ENCODE results near the gene INTS14. TPM values are rescaled to one million over a fixed set of nuclear protein-coding genes. Genes with fewer than 3 reads are reported as not detected.
"Not testable (repeated sequence)": the region's sequence is repeated elsewhere in the genome, so short reads cannot be mapped to it uniquely, and the experiment has no call there.

The INTS14 gene
- total RNA-seq, 1 experiment from 2014 or later, result 41.2 TPM

- intact Hi-C loops (cut with micrococcal nuclease; ENCODE audit: unreplicated experiment), result no loop called here
- in situ Hi-C loops (cut with HindIII; ENCODE audit: low pct_unique_long_range_greater_than_20kb, low sequenced_read_pairs), result no loop called here
- ATAC-seq, result no peak
- BruUV-seq (replicated peaks), result no TSS peak
- no peak overlapping the region for H3K4me3 ChIP-seq (ENCODE audit: low read depth in 2 of 2, low read length in 2 of 2)
- H3K4me1 ChIP-seq (ENCODE audit: control insufficient read depth, insufficient read depth, low read length), result no peaks in the 10 kb centered on the region; the same call in 1 of the 2 replicates
- H3K27ac ChIP-seq (ENCODE audit: low read length), result no peak overlapping the region
- H3K27me3 ChIP-seq (ENCODE audit: control insufficient read depth, insufficient read depth, low read length), result no peaks in the 10 kb centered on the region
- H3K36me3 ChIP-seq (ENCODE audit: control insufficient read depth, insufficient read depth, low read length), result peaks cover 13% of the 10 kb centered on the region
- DNase-seq (ENCODE audit: low read depth, low spot score), result no peak
- TF ChIP-seq TCF7L2 (IDR thresholded peaks at IDR 0.05; ENCODE audit: low read depth, low read length) (no peak), CTCF (IDR thresholded peaks at IDR 0.05) (no peak), POLR2AphosphoS5 (IDR thresholded peaks at IDR 0.05; ENCODE audit: low read depth, low read length) (no peak), SIN3A (IDR thresholded peaks at IDR 0.05; ENCODE audit: borderline replicate concordance, insufficient read depth, low read depth, low read length) (no peak), REST (IDR thresholded peaks at IDR 0.05; ENCODE audit: insufficient read depth in 1 of 2, low read depth in 2 of 2, low read length in 1 of 2) (no peak)
- CTCF ChIA-PET, result no interaction called here
- POLR2A ChIA-PET, result interaction anchor here (0.6 kb wide), 1 partner anchor 18 kb away, joined by 3 read pairs; no protein-coding TSS in a partner anchor
- no peaks in the 10 kb centered on the region for H3K9me3 ChIP-seq (ENCODE audit: control insufficient read depth, insufficient read depth, low read depth, low read length)
Measured at GRCh38 chr15:65556622-65557021, 54.3 kb downstream of the INTS14 start.

GRCh38 chr15:65553691-65554090, 57.2 kb downstream of the INTS14 start:
- TF ChIP-seq POLR2AphosphoS5 (IDR thresholded peaks at IDR 0.05; ENCODE audit: low read depth, low read length), result no peak
- no peak for TF ChIP-seq TCF7L2 (IDR thresholded peaks at IDR 0.05; ENCODE audit: low read depth, low read length)
- no peak for TF ChIP-seq REST (IDR thresholded peaks at IDR 0.05; ENCODE audit: insufficient read depth in 1 of 2, low read depth in 2 of 2, low read length in 1 of 2)
- no peak for TF ChIP-seq SIN3A (IDR thresholded peaks at IDR 0.05; ENCODE audit: borderline replicate concordance, insufficient read depth, low read depth, low read length)
- TF ChIP-seq CTCF (IDR thresholded peaks at IDR 0.05), result no peak
- H3K4me1 ChIP-seq (ENCODE audit: control insufficient read depth, insufficient read depth, low read length), result peaks cover 10% of the 10 kb centered on the region
- intact Hi-C loops (cut with micrococcal nuclease; ENCODE audit: unreplicated experiment) (no loop called here), in situ Hi-C loops (cut with HindIII; ENCODE audit: low pct_unique_long_range_greater_than_20kb, low sequenced_read_pairs) (no loop called here)
- no TSS peak for BruUV-seq (replicated peaks)
- H3K36me3 ChIP-seq (ENCODE audit: control insufficient read depth, insufficient read depth, low read length), result peaks cover 9% of the 10 kb centered on the region
- POLR2A ChIA-PET, result no interaction called here
- no peak overlapping the region for H3K27ac ChIP-seq (ENCODE audit: low read length)
- no peak overlapping the region for H3K4me3 ChIP-seq (ENCODE audit: low read depth in 2 of 2, low read length in 2 of 2)
- H3K9me3 ChIP-seq (ENCODE audit: control insufficient read depth, insufficient read depth, low read depth, low read length), result no peaks in the 10 kb centered on the region
- no peaks in the 10 kb centered on the region for H3K27me3 ChIP-seq (ENCODE audit: control insufficient read depth, insufficient read depth, low read length)
- DNase-seq (ENCODE audit: low read depth, low spot score) (no peak), ATAC-seq (no peak)
- CTCF ChIA-PET, result no interaction called here

GRCh38 chr15:65552851-65553250, 58.1 kb downstream of the INTS14 start:
- in situ Hi-C loops (cut with HindIII; ENCODE audit: low pct_unique_long_range_greater_than_20kb, low sequenced_read_pairs); H3K4me1 ChIP-seq (ENCODE audit: control insufficient read depth, insufficient read depth, low read length); CTCF ChIA-PET; intact Hi-C loops (cut with micrococcal nuclease; ENCODE audit: unreplicated experiment); POLR2A ChIA-PET; H3K9me3 ChIP-seq (ENCODE audit: control insufficient read depth, insufficient read depth, low read depth, low read length); H3K27me3 ChIP-seq (ENCODE audit: control insufficient read depth, insufficient read depth, low read length); DNase-seq (ENCODE audit: low read depth, low spot score); H3K4me3 ChIP-seq (ENCODE audit: low read depth in 2 of 2, low read length in 2 of 2); H3K27ac ChIP-seq (ENCODE audit: low read length); BruUV-seq (replicated peaks); H3K36me3 ChIP-seq (ENCODE audit: control insufficient read depth, insufficient read depth, low read length); ATAC-seq: not testable (repeated sequence)

Measured in Panc1 (cell line).